Stimulated activated CD4-positive, alpha-beta T cell treated with anti-CD3 and anti-CD28 coated beads, Interleukin-2, amount 100 ng/mL, for 24 hours (primary cell): ENCODE results near the gene MT2A.

Experiments
- DNase-seq, 2 donors: peaks; one replicate each; pipeline ENCODE4 v3.0.0-alpha.2; 2020

MT2A gene

GRCh38 chr16:56600398-56600999, 7.9 kb upstream of the MT2A start:
- DNase-seq = peak in 1 of 2 donors; percentile 30

- no peak for DNase-seq
Measured at GRCh38 chr16:56601325-56601724, 7.1 kb upstream of the MT2A start.

- DNase-seq = no peak
Measured at GRCh38 chr16:56603589-56603988, 4.8 kb upstream of the MT2A start.

GRCh38 chr16:56604966-56605365, 3.4 kb upstream of the MT2A start:
- DNase-seq = no peak

DNA sequence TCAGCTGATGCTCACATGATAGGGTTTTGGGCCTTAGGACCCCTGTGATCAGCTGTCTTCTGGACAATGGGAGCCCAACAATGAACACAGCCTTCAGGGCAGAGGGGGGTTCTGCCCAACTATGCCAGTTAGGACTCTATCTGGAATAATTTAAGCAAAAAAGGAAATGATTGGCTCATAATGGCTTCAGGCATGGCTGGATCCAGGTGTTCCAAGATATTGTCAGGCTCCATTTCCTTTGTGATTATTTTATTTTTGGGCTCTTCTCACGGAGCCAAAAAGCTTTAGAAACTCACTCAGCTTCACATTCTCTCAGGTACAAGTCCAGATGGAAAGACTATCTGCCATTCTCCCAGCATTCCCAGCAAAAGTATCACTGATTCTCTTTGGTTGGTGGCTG, 2.9 kb upstream of the MT2A start:
- no peak for DNase-seq

- DNase-seq = no peak
Measured at GRCh38 chr16:56606071-56606475, 2.3 kb upstream of the MT2A start.

GRCh38 chr16:56606476-56607108, 1.8 kb upstream of the MT2A start:
- DNase-seq = no peak

GRCh38 chr16:56607109-56607618, 1.2 kb upstream of the MT2A start:
- peak in 1 of 2 donors; percentile 27 for DNase-seq

DNA sequence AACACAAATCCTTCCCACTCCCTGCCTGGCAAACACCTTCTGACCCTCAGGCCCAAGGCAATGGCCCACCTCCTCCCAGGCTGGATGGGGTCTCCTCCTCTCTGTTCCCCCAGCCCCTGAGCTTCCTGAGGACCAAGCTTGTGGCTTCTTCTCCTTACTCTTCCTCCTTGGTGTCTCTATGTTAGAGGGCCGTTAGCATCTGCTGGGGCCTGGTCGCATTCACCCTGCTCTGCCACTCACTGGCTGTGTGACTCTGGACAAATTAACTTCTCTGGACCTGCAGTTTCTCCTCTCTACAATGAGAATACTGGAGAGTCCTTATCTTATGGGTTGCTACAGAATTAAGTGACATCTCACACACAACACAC, 725 bp upstream of the MT2A start:
- no peak for DNase-seq

DNA sequence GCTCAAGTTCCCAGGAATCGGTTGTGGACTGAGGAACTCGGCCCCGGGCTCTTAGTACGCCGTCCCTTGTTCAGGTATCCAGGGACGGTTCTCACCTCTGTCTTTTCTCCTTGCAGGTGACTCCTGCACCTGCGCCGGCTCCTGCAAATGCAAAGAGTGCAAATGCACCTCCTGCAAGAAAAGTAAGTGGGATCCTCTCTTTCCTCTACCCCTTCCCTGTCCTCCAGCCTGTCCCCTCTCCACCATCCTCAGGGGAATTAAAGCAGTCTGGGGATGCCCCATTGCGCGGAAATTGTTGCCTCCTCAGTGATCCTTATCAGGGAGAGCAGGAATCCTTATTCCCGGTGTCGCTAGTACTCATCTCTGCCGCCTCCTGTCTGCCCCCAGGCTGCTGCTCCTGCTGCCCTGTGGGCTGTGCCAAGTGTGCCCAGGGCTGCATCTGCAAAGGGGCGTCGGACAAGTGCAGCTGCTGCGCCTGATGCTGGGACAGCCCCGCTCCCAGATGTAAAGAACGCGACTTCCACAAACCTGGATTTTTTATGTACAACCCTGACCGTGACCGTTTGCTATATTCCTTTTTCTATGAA, 585 bp downstream of the MT2A start:
- peak in 1 of 2 donors; percentile 28 for DNase-seq

DNA sequence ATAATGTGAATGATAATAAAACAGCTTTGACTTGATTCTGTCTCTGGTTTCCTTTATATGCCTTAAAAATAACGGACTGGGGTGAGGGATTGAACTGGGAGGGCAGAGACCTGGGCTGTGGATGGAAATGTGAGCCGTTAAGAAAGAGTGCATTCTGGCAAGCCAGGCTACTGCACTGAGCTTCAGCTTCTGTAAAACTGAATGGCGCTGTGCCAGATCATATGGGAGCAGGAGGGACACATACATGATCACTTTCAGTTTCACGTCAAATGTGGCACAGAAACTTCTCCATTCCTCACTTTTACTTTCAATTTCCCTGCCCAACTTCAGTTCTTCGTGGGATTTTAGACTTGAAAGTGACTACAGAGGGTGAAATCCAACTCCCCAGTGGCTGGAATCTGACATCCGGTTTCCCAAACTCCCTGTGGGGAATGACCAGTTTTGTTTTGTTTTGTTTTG, 1.1 kb downstream of the MT2A start:
- peak; percentile 74 for DNase-seq

- peak; percentile 81 for DNase-seq
Measured at GRCh38 chr16:56610017-56610608, 1.7 kb downstream of the MT2A start.

GRCh38 chr16:56610609-56611111, 2.3 kb downstream of the MT2A start:
- peak in 1 of 2 donors; percentile 53 for DNase-seq

DNA sequence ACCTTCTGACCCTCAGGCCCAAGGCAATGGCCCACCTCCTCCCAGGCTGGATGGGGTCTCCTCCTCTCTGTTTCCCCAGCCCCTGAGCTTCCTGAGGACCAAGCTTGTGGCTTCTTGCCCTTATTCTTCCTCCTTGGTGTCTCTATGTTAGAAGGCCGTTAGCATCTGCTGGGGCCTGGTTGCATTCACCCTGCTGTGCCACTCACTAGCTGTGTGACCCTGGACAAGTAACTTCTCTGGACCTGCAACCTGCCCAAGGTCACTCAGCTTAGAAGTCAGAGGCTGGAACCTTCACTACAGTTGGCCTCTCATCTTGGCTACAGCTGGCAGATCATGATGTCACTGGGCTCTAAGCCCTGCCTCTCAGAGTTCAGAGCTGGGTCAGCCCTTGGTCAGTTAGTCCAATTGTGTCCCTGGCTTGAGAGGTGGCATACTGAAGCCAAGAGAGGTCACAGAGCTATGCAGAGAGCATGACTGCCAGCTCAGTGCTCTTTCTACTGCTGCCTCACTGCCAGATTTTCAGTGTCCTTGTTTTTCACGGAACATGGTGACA, 3.0 kb downstream of the MT2A start:
- DNase-seq = no peak

DNA sequence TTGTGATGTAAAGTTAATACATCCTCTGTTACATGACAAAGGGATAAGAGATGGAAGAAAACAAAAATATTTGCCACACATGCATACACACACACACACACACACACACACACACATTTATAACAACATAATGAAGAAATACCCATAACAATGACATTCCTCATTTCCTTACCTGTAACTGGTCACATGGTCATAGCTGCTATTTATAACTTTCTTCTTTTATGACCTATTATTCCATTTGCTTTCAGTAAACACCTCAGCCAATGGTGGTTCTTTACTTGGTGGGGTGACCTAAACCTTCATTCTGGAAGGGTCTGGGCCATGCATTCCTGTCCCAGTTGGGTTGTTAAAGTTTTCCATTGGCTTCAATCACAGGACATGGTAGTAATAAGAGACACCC, 5.3 kb downstream of the MT2A start:
- DNase-seq = no peak

GRCh38 chr16:56614549-56614991, 6.2 kb downstream of the MT2A start:
- DNase-seq = no peak

GRCh38 chr16:56615353-56615752, 7.0 kb downstream of the MT2A start:
- DNase-seq = no peak

- DNase-seq = no peak
Measured at GRCh38 chr16:56616608-56617211, 8.3 kb downstream of the MT2A start.

GRCh38 chr16:56617212-56618085, 9.1 kb downstream of the MT2A start:
- peak in 1 of 2 donors; percentile 78 for DNase-seq

GRCh38 chr16:56618138-56618537, 9.8 kb downstream of the MT2A start:
- no peak for DNase-seq

DNA sequence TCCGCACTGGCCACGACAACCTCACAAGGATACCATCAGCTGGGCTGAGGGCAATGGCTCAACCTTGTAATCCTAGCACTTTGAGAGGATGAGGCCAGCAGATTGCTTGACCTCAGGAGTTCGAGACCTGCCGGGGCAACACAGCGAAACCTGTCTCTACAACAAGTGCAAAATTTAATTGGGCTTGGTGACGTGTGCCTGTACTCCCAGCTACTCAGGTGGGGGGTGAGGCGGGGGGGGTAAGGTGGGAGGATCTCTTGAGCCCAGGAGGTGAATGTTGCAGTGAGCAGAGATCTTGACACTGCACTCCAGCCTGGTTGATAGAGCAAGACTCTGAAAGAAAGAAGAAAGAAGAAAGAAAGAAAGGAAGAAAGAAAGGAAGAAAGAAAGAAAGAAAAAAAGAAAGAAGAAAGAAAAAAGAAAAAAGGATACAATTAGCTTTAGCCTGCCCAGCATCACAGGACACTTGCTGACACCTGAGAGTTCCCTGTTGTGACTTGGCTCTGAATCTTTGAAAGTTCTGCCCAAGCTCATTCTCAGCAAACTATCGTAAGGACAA, 12.0 kb downstream of the MT2A start:
- no peak for DNase-seq
